ENCODE results near the gene C19orf44.
"Not testable (repeated sequence)": the region's sequence is repeated elsewhere in the genome, so short reads cannot be mapped to it uniquely, and the experiment has no call there.

Gene C19orf44

DNA sequence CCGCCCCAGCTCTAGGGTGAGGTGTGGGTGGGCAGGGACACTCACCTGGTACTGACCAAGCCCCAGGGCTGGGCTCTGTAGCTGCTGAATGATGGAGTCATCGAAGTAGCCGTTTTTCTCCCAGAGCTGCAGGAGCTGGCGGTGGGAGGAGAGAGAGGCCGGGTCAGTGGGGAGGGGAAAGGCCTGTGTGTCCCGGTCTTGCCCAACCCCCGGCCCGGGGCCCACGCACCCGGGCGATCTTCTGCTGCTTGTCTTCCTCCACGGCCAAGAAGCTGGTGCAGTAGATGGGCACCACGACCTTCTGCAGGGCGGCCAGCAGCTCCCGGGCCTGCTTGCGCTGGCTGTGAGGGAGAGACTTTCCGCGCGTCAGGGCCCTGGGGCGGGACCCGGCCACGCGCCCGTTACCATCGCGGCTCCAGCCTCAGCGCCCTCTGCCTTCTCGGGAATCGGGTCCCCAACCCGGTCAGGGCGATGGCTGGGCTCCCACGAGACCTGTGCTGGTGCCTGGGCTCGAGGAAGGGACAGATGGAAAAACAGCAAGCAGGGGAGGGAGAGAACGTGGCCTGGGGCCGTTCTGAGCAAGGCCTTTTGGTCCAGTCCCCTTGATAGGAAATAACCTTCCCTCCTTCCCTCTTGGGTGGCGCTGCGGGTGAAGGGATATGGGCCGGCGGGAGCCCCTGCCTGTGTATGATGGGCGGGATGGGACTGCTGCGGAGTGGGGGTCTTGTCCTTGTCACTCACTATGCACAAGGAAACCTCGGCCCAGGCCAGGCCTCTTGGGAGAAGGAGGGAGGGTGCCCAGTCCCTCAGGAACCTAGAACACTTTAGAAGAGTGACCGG, 34.6 kb downstream of the C19orf44 start:
- Mint-ChIP-seq H3K27ac (no peak overlapping the region), H3K36me3 (ENCODE audit: low read depth) (peaks cover 61% of the 10 kb centered on the region), H3K4me3 (no peak overlapping the region), H3K9me3 (no peaks in the 10 kb centered on the region), H3K27me3 (no peaks in the 10 kb centered on the region), H3K4me1 (ENCODE audit: low read depth) (no peaks in the 10 kb centered on the region)

- Mint-ChIP-seq H3K36me3 (ENCODE audit: low read depth) (peaks cover 60% of the 10 kb centered on the region), H3K4me3 (no peak overlapping the region), H3K9me3 (no peaks in the 10 kb centered on the region), H3K27ac (peak overlapping the region; percentile 37), H3K4me1 (ENCODE audit: low read depth) (no peaks in the 10 kb centered on the region), H3K27me3 (no peaks in the 10 kb centered on the region)
Measured at GRCh38 chr19:16531380-16531669, 35.1 kb downstream of the C19orf44 start.

DNA sequence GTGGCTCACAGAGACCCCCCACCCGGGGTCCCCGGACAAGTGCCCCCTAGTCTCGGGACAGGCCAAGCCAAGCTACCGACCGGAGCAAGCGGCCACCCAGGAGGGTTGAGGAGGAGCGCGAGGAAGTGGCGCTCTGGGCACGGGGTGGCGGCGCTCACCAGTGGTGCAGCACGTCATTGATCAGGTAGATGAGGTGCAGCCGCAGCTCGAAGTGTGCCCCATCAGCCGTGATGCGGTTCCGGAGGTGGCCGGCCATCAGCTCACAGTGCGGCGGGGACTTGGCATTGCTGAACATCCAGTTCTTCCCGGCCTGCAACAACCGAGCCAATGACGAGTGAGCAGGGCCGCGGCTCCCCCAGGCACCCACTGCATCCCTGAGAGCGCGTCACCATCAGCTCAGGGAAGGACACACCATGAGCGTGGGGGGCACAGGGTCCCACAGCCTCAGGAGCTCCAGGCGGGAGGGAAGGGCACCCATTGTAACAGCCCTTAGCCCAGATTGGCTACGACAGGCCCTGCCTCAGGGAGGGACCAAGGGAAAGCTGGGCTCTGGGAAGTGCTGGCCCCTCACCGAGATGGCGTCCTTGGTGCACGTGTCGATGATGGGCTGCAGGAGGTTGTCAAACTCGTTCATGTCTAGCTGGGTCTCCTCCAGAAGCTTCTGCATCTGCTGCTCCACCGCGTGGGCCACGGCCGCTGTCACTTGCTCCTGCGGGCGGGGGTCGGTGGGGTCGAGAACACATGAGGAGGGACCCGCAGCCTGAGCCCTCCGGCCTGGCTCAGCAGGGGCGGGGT, 36.4 kb downstream of the C19orf44 start:
- Mint-ChIP-seq H3K9me3 (no peaks in the 10 kb centered on the region), H3K4me1 (ENCODE audit: low read depth) (peaks cover 5% of the 10 kb centered on the region), H3K4me3 (no peak overlapping the region), H3K27me3 (no peaks in the 10 kb centered on the region), H3K27ac (no peak overlapping the region), H3K36me3 (ENCODE audit: low read depth) (peaks cover 64% of the 10 kb centered on the region)

DNA sequence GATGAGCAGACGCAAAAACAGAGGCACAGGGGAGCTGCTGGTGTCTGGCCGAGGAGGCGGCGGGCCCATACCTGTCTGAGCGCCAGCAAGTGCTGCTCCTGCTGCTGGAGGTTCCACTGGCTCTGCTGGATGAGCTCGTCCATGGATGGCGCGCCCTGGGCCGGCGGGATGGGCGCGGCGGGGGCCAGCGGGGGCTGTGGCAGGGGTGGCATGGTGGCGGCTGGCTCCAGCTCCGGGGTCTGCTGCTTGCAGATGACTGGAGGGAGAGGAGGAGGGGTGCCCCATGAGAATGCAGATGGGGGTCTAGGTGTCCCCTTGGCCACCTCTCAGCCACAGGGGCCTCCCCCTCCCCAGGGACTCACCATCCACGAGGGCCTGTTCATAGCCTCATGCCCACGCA, 39.2 kb downstream of the C19orf44 start:
- no peak overlapping the region for H3K27ac Mint-ChIP-seq

GRCh38 chr19:16536130-16536529, 39.9 kb downstream of the C19orf44 start:
- Mint-ChIP-seq H3K9me3 (no peaks in the 10 kb centered on the region), H3K27me3 (no peaks in the 10 kb centered on the region), H3K4me3 (no peak overlapping the region), H3K4me1 (ENCODE audit: low read depth) (peaks cover 37% of the 10 kb centered on the region), H3K36me3 (ENCODE audit: low read depth) (peaks cover 67% of the 10 kb centered on the region), H3K27ac (no peak overlapping the region)

More for the DNA sequence above, 39.2 kb downstream of the C19orf44 start:
- H3K9me3 Mint-ChIP-seq, result no peaks in the 10 kb centered on the region
- peaks cover 29% of the 10 kb centered on the region for H3K4me1 Mint-ChIP-seq (ENCODE audit: low read depth)
- no peaks in the 10 kb centered on the region for H3K27me3 Mint-ChIP-seq
- peaks cover 64% of the 10 kb centered on the region for H3K36me3 Mint-ChIP-seq (ENCODE audit: low read depth)
- H3K4me3 Mint-ChIP-seq, result no peak overlapping the region

GRCh38 chr19:16537111-16537510, 40.9 kb downstream of the C19orf44 start:
- peaks cover 63% of the 10 kb centered on the region for H3K36me3 Mint-ChIP-seq (ENCODE audit: low read depth)
- H3K4me3 Mint-ChIP-seq, result no peak overlapping the region
- H3K27me3 Mint-ChIP-seq, result no peaks in the 10 kb centered on the region
- no peaks in the 10 kb centered on the region for H3K9me3 Mint-ChIP-seq
- peak overlapping the region; percentile 37 for H3K27ac Mint-ChIP-seq
- peaks cover 43% of the 10 kb centered on the region for H3K4me1 Mint-ChIP-seq (ENCODE audit: low read depth)

GRCh38 chr19:16540948-16541347, 44.8 kb downstream of the C19orf44 start:
- peaks cover 55% of the 10 kb centered on the region for H3K36me3 Mint-ChIP-seq (ENCODE audit: low read depth)
- H3K9me3 Mint-ChIP-seq, result no peaks in the 10 kb centered on the region
- H3K27me3 Mint-ChIP-seq, result no peaks in the 10 kb centered on the region
- H3K4me1 Mint-ChIP-seq (ENCODE audit: low read depth), result peaks cover 60% of the 10 kb centered on the region
- H3K4me3 Mint-ChIP-seq, result peak overlapping the region; percentile 97
- H3K27ac Mint-ChIP-seq, result peak overlapping the region; percentile 90

DNA sequence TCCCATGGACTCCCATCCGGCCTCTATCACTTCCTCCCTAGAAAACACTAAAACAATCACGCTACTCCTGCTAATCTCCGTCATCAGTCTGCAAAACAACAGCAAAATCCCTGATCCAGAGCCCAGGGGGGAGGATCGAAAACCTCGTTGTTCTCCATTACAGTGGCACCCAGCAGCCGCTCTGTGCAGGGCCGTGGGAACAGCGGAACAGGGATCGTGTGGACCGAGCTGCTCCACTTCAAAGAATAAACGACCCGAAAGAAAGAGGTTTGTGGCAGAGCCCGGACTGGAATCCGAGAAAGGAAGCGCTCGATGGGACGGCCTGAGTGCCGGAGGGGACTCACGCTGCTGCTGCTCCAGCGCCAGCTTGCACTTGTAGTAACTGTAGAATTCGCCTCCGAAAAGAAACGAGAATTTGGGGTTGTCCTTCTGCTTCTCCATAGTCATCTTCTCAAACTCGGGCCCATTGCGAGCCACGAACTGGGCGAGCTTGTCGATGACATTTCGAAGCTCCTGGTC, 45.4 kb downstream of the C19orf44 start:
- Mint-ChIP-seq H3K4me1 (ENCODE audit: low read depth) (peaks cover 60% of the 10 kb centered on the region), H3K27me3 (no peaks in the 10 kb centered on the region), H3K27ac (peak overlapping the region; percentile 90), H3K36me3 (ENCODE audit: low read depth) (peaks cover 50% of the 10 kb centered on the region), H3K4me3 (peak overlapping the region; percentile 97), H3K9me3 (no peaks in the 10 kb centered on the region)

GRCh38 chr19:16542045-16542909, 46.1 kb downstream of the C19orf44 start, which contains the start of gene CHERP:
CHERP (minus strand) TSS chr19:16542437; CDS start chr19:16542378, 59 bp downstream.
- Mint-ChIP-seq H3K27me3 (no peaks in the 10 kb centered on the region), H3K36me3 (ENCODE audit: low read depth) (peaks cover 44% of the 10 kb centered on the region), H3K27ac (peak within 1 kb of the TSS; percentile 94), H3K4me1 (ENCODE audit: low read depth) (peaks cover 59% of the 10 kb centered on the region), H3K4me3 (peak within 1 kb of the TSS; percentile 97), H3K9me3 (no peaks in the 10 kb centered on the region)

- H3K27ac Mint-ChIP-seq, result peak overlapping the region; percentile 94
- H3K27me3 Mint-ChIP-seq, result no peaks in the 10 kb centered on the region
- peak overlapping the region; percentile 97 for H3K4me3 Mint-ChIP-seq
- H3K4me1 Mint-ChIP-seq (ENCODE audit: low read depth), result peaks cover 51% of the 10 kb centered on the region
- H3K36me3 Mint-ChIP-seq (ENCODE audit: low read depth), result peaks cover 42% of the 10 kb centered on the region
- H3K9me3 Mint-ChIP-seq, result no peaks in the 10 kb centered on the region
Measured at GRCh38 chr19:16542910-16543472, 46.8 kb downstream of the C19orf44 start.

- peaks cover 45% of the 10 kb centered on the region for H3K4me1 Mint-ChIP-seq (ENCODE audit: low read depth)
- H3K27me3 Mint-ChIP-seq, H3K9me3 Mint-ChIP-seq: not testable (repeated sequence)
- H3K27ac Mint-ChIP-seq, result peak overlapping the region; percentile 94
- peak overlapping the region; percentile 97 for H3K4me3 Mint-ChIP-seq
- H3K36me3 Mint-ChIP-seq (ENCODE audit: low read depth), result peaks cover 36% of the 10 kb centered on the region
Measured at GRCh38 chr19:16543734-16544133, 47.5 kb downstream of the C19orf44 start.

DNA sequence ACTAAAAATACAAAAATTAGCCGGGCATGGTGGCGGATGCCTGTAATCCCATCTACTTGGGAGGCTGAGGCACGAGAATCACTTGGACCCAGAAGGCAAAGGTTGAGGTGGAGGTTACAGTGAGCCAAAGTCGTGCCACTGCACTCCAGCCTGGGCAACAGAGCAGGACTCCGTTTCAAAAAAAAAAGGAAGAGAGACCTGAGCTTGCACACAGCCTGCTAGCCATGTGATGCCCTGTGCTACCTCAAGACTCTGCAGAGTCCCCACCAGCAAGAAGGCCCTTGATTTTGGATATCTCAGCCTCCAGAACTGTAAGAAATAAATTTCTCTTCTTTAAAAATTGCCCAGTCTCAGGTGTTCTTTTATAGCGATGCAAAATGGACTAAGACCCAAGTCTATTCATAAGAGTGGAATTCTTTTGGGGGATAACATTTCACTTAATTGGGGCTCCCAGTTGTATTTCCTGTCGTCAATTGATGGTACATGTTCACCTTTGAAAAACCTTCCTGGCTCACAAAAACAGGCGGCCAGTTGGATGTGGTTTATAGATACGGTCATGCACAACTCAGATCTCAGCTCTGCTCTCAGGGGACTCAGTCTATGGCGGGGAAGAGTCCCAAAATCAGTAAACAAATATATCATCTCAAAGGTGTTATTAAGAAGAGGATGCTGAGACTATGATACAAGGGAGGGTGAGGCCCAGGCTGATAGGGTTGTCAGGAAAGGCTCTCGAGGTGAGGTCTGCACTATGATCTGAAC, 48.5 kb downstream of the C19orf44 start:
- H3K27me3 Mint-ChIP-seq, result no peaks in the 10 kb centered on the region
- no peaks in the 10 kb centered on the region for H3K9me3 Mint-ChIP-seq
- H3K4me3 Mint-ChIP-seq, result peak overlapping the region; percentile 62
- peak overlapping the region; percentile 49 for H3K27ac Mint-ChIP-seq
- peaks cover 38% of the 10 kb centered on the region for H3K4me1 Mint-ChIP-seq (ENCODE audit: low read depth)
- peaks cover 28% of the 10 kb centered on the region for H3K36me3 Mint-ChIP-seq (ENCODE audit: low read depth)

DNA sequence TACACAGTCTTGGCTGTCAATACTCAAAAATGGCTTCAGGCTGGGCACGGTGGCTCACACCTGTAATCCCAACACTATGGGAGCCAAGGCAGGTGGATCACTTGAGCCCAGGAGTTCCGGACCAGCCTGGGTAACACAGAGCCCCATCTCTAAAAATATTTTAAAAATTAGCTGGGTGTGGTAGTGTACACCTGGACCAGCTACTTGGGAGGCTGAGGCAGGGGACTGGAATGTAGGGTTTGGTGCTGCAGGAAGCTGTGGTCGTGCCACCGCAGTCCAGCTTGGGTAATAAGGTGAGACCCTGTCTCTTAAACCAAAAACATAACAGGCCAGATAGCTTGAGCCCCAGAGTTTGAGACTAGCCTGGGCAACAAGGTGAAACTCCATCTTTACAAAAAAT, 52.8 kb downstream of the C19orf44 start:
- H3K27me3 Mint-ChIP-seq, result no peaks in the 10 kb centered on the region
- peaks cover 26% of the 10 kb centered on the region for H3K36me3 Mint-ChIP-seq (ENCODE audit: low read depth)
- H3K9me3 Mint-ChIP-seq, result no peaks in the 10 kb centered on the region
- H3K4me1 Mint-ChIP-seq (ENCODE audit: low read depth), result peaks cover 13% of the 10 kb centered on the region
- no peak overlapping the region for H3K4me3 Mint-ChIP-seq
- no peak overlapping the region for H3K27ac Mint-ChIP-seq

DNA sequence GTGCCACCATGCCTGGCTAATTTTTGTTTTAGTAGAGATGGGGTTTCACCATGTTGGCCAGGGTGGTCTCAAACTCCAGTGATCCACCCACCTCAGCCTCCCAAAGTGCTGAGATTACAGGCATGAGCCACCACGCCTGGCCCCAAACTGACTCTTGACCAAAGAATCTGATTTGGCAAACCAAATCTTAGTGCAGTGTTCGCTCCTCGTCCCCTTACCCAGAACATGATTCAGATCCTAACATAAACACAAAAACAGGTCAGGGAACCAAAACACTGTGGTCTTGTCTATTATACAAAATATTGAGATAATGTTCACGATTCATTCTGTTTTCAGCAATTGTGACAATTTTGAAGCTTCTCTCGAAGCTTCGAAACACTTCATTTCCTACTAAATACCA, 55.7 kb downstream of the C19orf44 start:
- H3K4me3 Mint-ChIP-seq; H3K4me1 Mint-ChIP-seq (ENCODE audit: low read depth); H3K27me3 Mint-ChIP-seq; H3K9me3 Mint-ChIP-seq; H3K27ac Mint-ChIP-seq: not testable (repeated sequence)
- peaks cover 37% of the 10 kb centered on the region for H3K36me3 Mint-ChIP-seq (ENCODE audit: low read depth)

Measured in stimulated activated naive CD8-positive, alpha-beta T cell treated with anti-CD3 and anti-CD28 coated beads, Interleukin-15, Interleukin-2, amounts not matched to agents 100 ng/mL and 50 ng/mL, for 24 hours (primary cell).